PC-9 (cell line): Measurements from ENCODE around the gene FAM13B.

Source experiments
- CTCF ChIP-seq: fragments of 200-600 bp; sonication (generic); conservative IDR thresholded peaks from 2 replicates; pipeline ENCODE4 v1.6.1; 2017; ENCODE audit warnings: mixed run types, antibody characterized with exemption, mild to moderate bottlenecking, moderate library complexity
- EZH2 ChIP-seq: fragments of 200-600 bp; sonication (generic); IDR thresholded peaks from 2 replicates; pipeline ENCODE4 v1.8.0; 2017; ENCODE audit warnings: antibody characterized with exemption, low read depth

GRCh38 chr5:137894586-137894985, 138.3 kb downstream of the FAM13B start:
- TF ChIP-seq CTCF (no peak), EZH2 (no peak)
